Parathyroid adenoma (tissue), 2 donors: ENCODE measurements around the gene SLC22A23.

Experiments
- H2AFZ ChIP-seq: fragments of 300-600 bp; sonication (generic); one replicate; pipeline ENCODE4 v1.7.0; 2017; ENCODE audit warnings: antibody characterized with exemption, mild to moderate bottlenecking
- H3K27ac ChIP-seq: fragments of 300-600 bp; sonication (generic); one replicate; pipeline ENCODE4 v1.7.0; 2017
- H3K27me3 ChIP-seq: fragments of 300-600 bp; sonication (generic); one replicate; pipeline ENCODE4 v1.7.0; 2017; ENCODE audit warnings: low read length; ENCODE audit not compliant: control insufficient read depth, insufficient read depth
- H3K36me3 ChIP-seq: fragments of 300-600 bp; sonication (generic); one replicate; pipeline ENCODE4 v1.7.0; 2017; ENCODE audit warnings: low read length; ENCODE audit not compliant: control insufficient read depth, insufficient read depth
- H3K4me1 ChIP-seq: fragments of 300-600 bp; sonication (generic); one replicate; pipeline ENCODE4 v1.7.0; 2017; ENCODE audit warnings: control low read depth
- H3K4me2 ChIP-seq: fragments of 300-600 bp; sonication (generic); one replicate; pipeline ENCODE4 v1.7.0; 2017; ENCODE audit warnings: low read length
- H3K4me3 ChIP-seq: fragments of 300-600 bp; sonication (generic); one replicate; pipeline ENCODE4 v1.7.0; 2017; ENCODE audit warnings: low read depth, low read length
- H3K79me2 ChIP-seq: fragments of 300-600 bp; sonication (generic); one replicate; pipeline ENCODE4 v1.7.0; 2017; ENCODE audit warnings: control low read depth
- H3K9ac ChIP-seq: fragments of 300-600 bp; sonication (generic); one replicate; pipeline ENCODE4 v1.7.0; 2017; ENCODE audit warnings: mild to moderate bottlenecking
- H3K9me3 ChIP-seq: fragments of 300-600 bp; sonication (generic); one replicate; pipeline ENCODE4 v1.7.0; 2017; ENCODE audit warnings: low read length; ENCODE audit not compliant: control insufficient read depth
- TF ChIP-seq, protein P1 (sequence below): fragments of 300-600 bp; sonication (generic); IDR thresholded peaks from one replicate; pipeline ENCODE4 v1.7.0; 2017; ENCODE audit warnings: antibody characterized with exemption, mild to moderate bottlenecking
- donor health status: primary hyperparathyroidism.

Gene SLC22A23

DNA sequence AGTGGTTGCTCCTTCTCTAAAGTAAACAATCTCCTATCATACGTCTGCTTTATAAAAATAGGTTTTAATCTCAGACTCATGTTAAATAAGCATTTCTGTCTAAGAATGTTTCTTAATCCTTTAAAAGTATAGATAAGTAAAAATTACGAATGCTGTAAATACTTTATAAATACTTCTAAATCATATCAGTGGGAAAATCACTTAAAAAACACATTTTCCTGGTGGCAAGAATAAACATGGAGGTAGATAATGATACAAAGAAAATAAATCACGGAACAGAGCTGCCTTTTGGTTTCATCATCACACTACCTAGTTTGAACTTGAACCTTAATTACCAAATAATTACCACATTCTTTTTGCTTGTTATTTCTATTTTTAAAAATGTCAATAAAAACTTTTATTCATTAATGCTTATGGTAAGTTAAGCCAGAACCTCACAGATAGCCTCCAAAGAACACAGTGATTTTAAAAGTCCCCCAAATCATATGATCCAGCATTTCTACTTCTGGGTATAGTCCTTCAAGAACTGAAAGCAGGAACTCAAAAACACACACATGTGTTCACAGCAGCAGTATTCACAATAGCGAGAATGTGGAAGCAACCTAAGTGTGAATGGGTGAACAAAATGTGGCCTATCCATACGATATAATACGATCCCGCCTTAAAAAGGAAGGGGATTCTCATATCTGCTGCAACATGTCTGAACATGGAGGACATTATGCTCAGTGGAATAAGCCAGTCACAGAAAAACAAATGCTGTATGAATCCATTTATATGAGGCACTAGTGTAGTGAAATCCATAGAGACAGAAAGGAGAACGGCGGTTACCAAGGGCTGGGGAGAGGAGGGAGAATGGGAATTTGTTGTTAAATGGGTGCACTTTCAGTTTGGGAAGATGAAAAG lies 72.4 kb downstream of the SLC22A23 start:
- Histone ChIP-seq H3K4me1 (peaks cover 43% of the 10 kb centered on the region), H3K4me2 (peak overlapping the region; percentile 25), H3K9ac (no peak overlapping the region)

DNA sequence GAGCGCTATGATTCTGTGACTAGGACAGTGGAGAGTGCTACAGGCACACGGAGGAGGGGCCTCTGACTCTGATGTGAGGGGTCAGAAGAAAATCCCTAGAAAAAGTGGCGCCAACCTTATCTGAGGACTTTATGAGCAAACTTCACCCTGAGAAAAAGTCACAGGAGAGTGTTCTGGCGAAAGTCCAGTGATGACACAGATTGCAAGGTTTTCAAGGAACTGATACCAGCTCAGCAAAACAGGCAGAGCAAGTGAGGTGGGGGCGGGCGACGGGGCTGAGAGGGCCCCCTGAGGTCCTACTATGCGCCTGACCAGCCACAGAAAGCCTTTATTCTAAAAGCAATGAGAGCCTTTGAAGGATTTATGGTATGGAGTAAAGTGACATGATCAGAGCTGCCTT lies 73.3 kb downstream of the SLC22A23 start:
- Histone ChIP-seq H3K27ac (no peak overlapping the region), H3K4me3 (no peak overlapping the region), H2AFZ (no peak overlapping the region), H3K79me2 (peaks cover 20% of the 10 kb centered on the region), H3K4me1 (peaks cover 51% of the 10 kb centered on the region), H3K9ac (no peak overlapping the region), H3K9me3 (no peaks in the 10 kb centered on the region), H3K4me2 (peak overlapping the region; percentile 41), H3K27me3 (no peaks in the 10 kb centered on the region), H3K36me3 (no peaks in the 10 kb centered on the region)
- TF ChIP-seq, protein P1, sequence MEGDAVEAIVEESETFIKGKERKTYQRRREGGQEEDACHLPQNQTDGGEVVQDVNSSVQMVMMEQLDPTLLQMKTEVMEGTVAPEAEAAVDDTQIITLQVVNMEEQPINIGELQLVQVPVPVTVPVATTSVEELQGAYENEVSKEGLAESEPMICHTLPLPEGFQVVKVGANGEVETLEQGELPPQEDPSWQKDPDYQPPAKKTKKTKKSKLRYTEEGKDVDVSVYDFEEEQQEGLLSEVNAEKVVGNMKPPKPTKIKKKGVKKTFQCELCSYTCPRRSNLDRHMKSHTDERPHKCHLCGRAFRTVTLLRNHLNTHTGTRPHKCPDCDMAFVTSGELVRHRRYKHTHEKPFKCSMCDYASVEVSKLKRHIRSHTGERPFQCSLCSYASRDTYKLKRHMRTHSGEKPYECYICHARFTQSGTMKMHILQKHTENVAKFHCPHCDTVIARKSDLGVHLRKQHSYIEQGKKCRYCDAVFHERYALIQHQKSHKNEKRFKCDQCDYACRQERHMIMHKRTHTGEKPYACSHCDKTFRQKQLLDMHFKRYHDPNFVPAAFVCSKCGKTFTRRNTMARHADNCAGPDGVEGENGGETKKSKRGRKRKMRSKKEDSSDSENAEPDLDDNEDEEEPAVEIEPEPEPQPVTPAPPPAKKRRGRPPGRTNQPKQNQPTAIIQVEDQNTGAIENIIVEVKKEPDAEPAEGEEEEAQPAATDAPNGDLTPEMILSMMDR = no peak

More for the DNA sequence above, 72.4 kb downstream of the SLC22A23 start:
- Histone ChIP-seq H3K27me3 (no peaks in the 10 kb centered on the region), H2AFZ (no peak overlapping the region), H3K36me3 (no peaks in the 10 kb centered on the region), H3K27ac (no peak overlapping the region), H3K4me3 (no peak overlapping the region), H3K9me3 (no peaks in the 10 kb centered on the region), H3K79me2 (peaks cover 20% of the 10 kb centered on the region)
- TF ChIP-seq, protein P1 = no peak

DNA sequence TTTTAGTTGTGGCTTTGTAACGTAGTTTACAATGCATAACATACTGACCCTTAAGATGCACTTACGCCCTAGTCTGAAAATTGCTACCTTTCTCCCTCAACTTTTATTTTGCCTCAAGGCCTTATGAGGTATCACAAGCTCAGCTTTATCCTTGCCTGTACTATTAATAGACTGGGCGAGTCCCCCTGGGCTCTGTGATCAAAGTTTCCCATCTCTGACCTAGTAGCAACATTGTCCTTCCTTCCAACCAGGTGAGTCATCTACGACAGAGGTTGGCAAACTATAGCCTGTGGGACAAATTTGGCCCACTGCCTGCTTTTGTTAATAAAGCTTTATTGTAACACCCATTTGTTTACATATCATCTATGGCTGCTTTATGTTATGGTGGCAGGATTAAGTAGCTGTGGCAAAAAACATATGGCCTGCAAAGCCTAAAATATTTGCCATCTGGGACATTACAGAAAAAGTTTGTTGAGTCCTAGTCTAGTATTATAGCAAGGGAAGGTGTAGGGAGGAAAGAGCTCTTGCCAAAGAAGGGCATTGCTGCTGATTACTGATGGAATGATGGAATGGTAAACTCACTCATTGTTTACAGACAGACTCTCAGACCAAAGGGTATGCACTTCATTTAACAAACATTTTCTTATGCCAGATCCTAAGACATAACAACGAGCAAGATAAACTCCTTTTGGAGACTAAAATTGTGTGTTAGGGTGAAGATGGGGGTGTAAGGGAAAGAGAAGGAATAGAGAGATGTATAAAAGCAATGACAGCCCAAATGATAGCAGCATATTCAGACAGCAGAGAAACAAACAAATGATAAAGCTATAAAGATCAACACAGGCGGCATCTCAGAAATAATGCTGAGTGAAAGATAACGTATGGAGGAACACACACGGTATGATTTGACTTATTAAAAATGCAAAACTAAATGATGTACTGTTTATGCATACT lies 74.2 kb downstream of the SLC22A23 start:
- Histone ChIP-seq H3K4me1 (peaks cover 51% of the 10 kb centered on the region), H3K27me3 (no peaks in the 10 kb centered on the region), H3K4me3 (no peak overlapping the region), H3K4me2 (no peak overlapping the region), H2AFZ (no peak overlapping the region), H3K9me3 (no peaks in the 10 kb centered on the region), H3K79me2 (peaks cover 20% of the 10 kb centered on the region), H3K36me3 (no peaks in the 10 kb centered on the region), H3K9ac (no peak overlapping the region), H3K27ac (no peak overlapping the region)
- TF ChIP-seq, protein P1 = no peak

DNA sequence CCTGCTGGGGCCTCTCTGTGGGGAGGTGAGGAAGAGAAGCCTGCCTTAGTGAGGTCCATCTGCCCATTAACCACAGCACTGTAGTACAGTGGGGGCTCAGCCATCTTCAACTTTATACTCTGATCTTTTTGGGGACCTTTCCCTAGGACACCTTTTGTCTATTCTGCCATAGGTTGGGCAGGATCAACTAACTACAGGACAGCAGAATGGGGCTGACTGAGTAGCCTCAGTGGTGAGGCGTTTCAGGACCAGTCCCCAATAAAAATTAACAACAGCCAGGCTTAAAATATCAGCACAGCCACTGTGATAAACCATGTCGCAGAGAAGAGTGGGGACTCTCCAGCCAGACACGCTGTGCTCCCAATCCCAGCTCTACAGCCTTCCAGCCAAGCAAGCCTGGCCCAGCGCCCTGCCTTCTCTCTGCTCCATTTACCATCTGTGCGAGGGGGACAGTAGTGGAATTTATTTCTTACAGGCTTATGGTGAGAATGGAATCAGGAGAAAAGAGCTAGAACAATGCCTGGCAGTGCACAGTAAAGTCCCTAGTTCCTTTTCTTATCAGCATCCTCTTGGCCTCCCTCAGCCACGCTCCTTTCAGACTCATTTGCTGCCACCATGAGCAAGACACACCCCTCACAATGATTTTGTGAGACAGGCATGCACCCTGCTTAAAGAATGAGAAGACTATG lies 75.5 kb downstream of the SLC22A23 start:
- Histone ChIP-seq H3K79me2 (peaks cover 12% of the 10 kb centered on the region), H3K9me3 (no peaks in the 10 kb centered on the region), H3K27me3 (no peaks in the 10 kb centered on the region), H3K4me1 (peaks cover 51% of the 10 kb centered on the region), H3K27ac (peak overlapping the region; percentile 12), H3K4me2 (peak overlapping the region; percentile 10), H3K4me3 (no peak overlapping the region), H3K9ac (no peak overlapping the region), H3K36me3 (no peaks in the 10 kb centered on the region), H2AFZ (peak overlapping the region; percentile 34)
- TF ChIP-seq, protein P1 = no peak
